WTC11 (cell line): Measurements from ENCODE around the gene PNPLA6. TPM values are rescaled to one million over a fixed set of nuclear protein-coding genes. Genes with fewer than 3 reads are reported as not detected.

Experiments used
- ATAC-seq: fragments of 200-7000 bp; cut with Tn5 transposase; 2 replicates; pipeline ENCODE4 v1.10.0; 2021; ENCODE audit warnings: mild to moderate bottlenecking, moderate library complexity
- CTCF ChIA-PET: fragments of 300-600 bp; sonication (Branson Sonifier 250); formaldehyde crosslinking; loops from one replicate; lab custom pipeline; 2021; ENCODE audit warnings: antibody characterized with exemption; lab: Charles Lee
- POLR2A ChIA-PET: fragments of 350-600 bp; sonication (Branson Sonifier 250); formaldehyde crosslinking; loops from one replicate; lab custom pipeline; 2021; ENCODE audit warnings: antibody characterized with exemption; lab: Charles Lee
- DNase-seq: peaks from one replicate; pipeline ENCODE4 v3.0.0; 2021; ENCODE audit warnings: low spot score
- H3K27ac Mint-ChIP-seq: 2 replicates; pipeline ENCODE4 v1.8.0; 2021; ENCODE audit warnings: mixed read lengths
- H3K27me3 Mint-ChIP-seq: 2 replicates; pipeline ENCODE4 v1.8.0; 2021; ENCODE audit warnings: low read depth, mild to moderate bottlenecking, moderate library complexity, mixed read lengths
- H3K36me3 Mint-ChIP-seq: 2 replicates; pipeline ENCODE4 v1.8.0; 2021; ENCODE audit warnings: mixed read lengths
- H3K4me1 Mint-ChIP-seq: 2 replicates; pipeline ENCODE4 v1.8.0; 2022; ENCODE audit warnings: mixed read lengths
- H3K4me3 Mint-ChIP-seq: 2 replicates; pipeline ENCODE4 v1.8.0; 2021; ENCODE audit warnings: mild to moderate bottlenecking, moderate library complexity, mixed read lengths
- H3K9me3 Mint-ChIP-seq: 2 replicates; pipeline ENCODE4 v1.8.0; 2021; ENCODE audit warnings: mixed read lengths
- EMX1 ChIP-seq: fragments of 250-450 bp; sonication (Bioruptor Pico); IDR thresholded peaks from 2 replicates; pipeline ENCODE4 v1.8.0; 2021; ENCODE audit warnings: mild to moderate bottlenecking
- ESRRA ChIP-seq: sonication (generic); formaldehyde crosslinking; IDR thresholded peaks from 2 replicates; pipeline ENCODE4 v1.8.1; 2022; ENCODE audit warnings: mild to moderate bottlenecking, missing genetic modification reagents, borderline replicate concordance
- HMGA2 ChIP-seq: fragments of 250-450 bp; sonication (Bioruptor Pico); IDR thresholded peaks from 2 replicates; pipeline ENCODE4 v1.4.0; 2021; ENCODE audit warnings: mild to moderate bottlenecking, moderate library complexity
- NFE2L1 ChIP-seq: sonication (generic); formaldehyde crosslinking; IDR thresholded peaks from 2 replicates; pipeline ENCODE4 v1.8.1; 2023; ENCODE audit warnings: missing genetic modification reagents
- NFYB ChIP-seq: sonication (generic); formaldehyde crosslinking; conservative IDR thresholded peaks from 2 replicates; pipeline ENCODE4 v1.8.0; 2022; ENCODE audit warnings: low read depth, missing genetic modification reagents
- NR3C1 ChIP-seq: sonication (generic); formaldehyde crosslinking; conservative IDR thresholded peaks from 2 replicates; pipeline ENCODE4 v1.8.1; 2023; ENCODE audit warnings: low read depth, mild to moderate bottlenecking, missing genetic modification reagents
- OVOL2 ChIP-seq: fragments of 250-450 bp; sonication (Bioruptor Pico); IDR thresholded peaks from 2 replicates; pipeline ENCODE4 v1.9.0; 2021; ENCODE audit warnings: mild to moderate bottlenecking, borderline replicate concordance
- SOX15 ChIP-seq: fragments of 250-450 bp; sonication (Bioruptor Pico); IDR thresholded peaks from 2 replicates; pipeline ENCODE4 v1.9.0; 2021; ENCODE audit warnings: mild to moderate bottlenecking
- ZNF138 ChIP-seq: sonication (generic); formaldehyde crosslinking; conservative IDR thresholded peaks from 2 replicates; pipeline ENCODE4 v1.8.1; 2022; ENCODE audit warnings: mild to moderate bottlenecking, moderate library complexity, missing genetic modification reagents
- total RNA-seq: library from RNA; stranded (reverse); gene quantifications from 3 replicates; pipeline ENCODE4 v1.2.3, GENCODE V29; 2021
- TF ChIP-seq, protein P1 (sequence below): sonication (generic); formaldehyde crosslinking; IDR thresholded peaks from 2 replicates; pipeline ENCODE4 v1.8.1; 2022; ENCODE audit warnings: low read depth, missing genetic modification reagents, borderline replicate concordance
- TF ChIP-seq, protein P2 (sequence below): fragments of 250-450 bp; sonication (Bioruptor Pico); IDR thresholded peaks from 2 replicates; pipeline ENCODE4 v2.1.2; 2022; ENCODE audit warnings: mild to moderate bottlenecking, moderate library complexity
- TF ChIP-seq, protein P3 (sequence below): sonication (generic); formaldehyde crosslinking; IDR thresholded peaks from 2 replicates; pipeline ENCODE4 v1.8.0; 2022; ENCODE audit warnings: mild to moderate bottlenecking, missing genetic modification reagents
- TF ChIP-seq, protein P4 (sequence below): fragments of 250-450 bp; sonication (Bioruptor Pico); IDR thresholded peaks from 2 replicates; pipeline ENCODE4 v1.9.0; 2021; ENCODE audit warnings: moderate library complexity, mild to moderate bottlenecking, inconsistent platforms, borderline replicate concordance
- TF ChIP-seq, protein P5 (sequence below): sonication (generic); formaldehyde crosslinking; IDR thresholded peaks from 2 replicates; pipeline ENCODE4 v1.8.1; 2022; ENCODE audit warnings: missing genetic modification reagents, borderline replicate concordance
- TF ChIP-seq, protein P6 (sequence below): fragments of 200-600 bp; IDR thresholded peaks from 2 replicates; pipeline ENCODE4 v1.8.0; 2022; ENCODE audit warnings: antibody characterized with exemption
- TF ChIP-seq, protein P7 (sequence below): sonication (generic); formaldehyde crosslinking; IDR thresholded peaks from 2 replicates; pipeline ENCODE4 v1.8.0; 2022; ENCODE audit warnings: mild to moderate bottlenecking, missing genetic modification reagents
- TF ChIP-seq, protein P8 (sequence below): fragments of 250-450 bp; sonication (Bioruptor Pico); IDR thresholded peaks from 2 replicates; pipeline ENCODE4 v1.9.0; 2021; ENCODE audit warnings: mild to moderate bottlenecking
- TF ChIP-seq, protein P9 (sequence below): sonication (generic); formaldehyde crosslinking; IDR thresholded peaks from 2 replicates; pipeline ENCODE4 v1.8.1; 2023; ENCODE audit warnings: mild to moderate bottlenecking, missing genetic modification reagents, moderate library complexity

PNPLA6 gene
- total RNA-seq, 1 experiment from 2014 or later = 149 TPM

DNA sequence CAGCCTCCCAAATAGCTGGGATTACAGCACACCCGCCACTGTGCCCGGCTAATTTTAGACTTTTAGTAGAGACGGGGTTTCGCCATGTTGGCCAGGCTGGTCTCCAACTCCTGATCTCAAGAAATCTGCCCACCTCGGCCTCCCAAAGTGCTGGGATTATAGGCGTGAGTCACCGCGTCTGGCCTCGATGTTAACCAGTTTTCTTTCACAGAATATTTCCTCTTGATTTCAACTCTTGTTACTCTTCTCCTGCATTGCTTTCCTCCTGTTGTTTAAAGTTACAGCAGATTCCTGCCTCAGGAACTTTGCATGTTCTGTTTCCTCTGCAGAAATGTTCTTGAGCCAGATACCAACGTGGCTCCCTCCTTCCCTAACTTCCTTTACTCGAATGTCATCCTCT, 43.0 kb upstream of the PNPLA6 start (continued):
- TF ChIP-seq, protein P1, sequence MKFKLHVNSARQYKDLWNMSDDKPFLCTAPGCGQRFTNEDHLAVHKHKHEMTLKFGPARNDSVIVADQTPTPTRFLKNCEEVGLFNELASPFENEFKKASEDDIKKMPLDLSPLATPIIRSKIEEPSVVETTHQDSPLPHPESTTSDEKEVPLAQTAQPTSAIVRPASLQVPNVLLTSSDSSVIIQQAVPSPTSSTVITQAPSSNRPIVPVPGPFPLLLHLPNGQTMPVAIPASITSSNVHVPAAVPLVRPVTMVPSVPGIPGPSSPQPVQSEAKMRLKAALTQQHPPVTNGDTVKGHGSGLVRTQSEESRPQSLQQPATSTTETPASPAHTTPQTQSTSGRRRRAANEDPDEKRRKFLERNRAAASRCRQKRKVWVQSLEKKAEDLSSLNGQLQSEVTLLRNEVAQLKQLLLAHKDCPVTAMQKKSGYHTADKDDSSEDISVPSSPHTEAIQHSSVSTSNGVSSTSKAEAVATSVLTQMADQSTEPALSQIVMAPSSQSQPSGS (CRISPR knock-in tag) = no peak

DNA sequence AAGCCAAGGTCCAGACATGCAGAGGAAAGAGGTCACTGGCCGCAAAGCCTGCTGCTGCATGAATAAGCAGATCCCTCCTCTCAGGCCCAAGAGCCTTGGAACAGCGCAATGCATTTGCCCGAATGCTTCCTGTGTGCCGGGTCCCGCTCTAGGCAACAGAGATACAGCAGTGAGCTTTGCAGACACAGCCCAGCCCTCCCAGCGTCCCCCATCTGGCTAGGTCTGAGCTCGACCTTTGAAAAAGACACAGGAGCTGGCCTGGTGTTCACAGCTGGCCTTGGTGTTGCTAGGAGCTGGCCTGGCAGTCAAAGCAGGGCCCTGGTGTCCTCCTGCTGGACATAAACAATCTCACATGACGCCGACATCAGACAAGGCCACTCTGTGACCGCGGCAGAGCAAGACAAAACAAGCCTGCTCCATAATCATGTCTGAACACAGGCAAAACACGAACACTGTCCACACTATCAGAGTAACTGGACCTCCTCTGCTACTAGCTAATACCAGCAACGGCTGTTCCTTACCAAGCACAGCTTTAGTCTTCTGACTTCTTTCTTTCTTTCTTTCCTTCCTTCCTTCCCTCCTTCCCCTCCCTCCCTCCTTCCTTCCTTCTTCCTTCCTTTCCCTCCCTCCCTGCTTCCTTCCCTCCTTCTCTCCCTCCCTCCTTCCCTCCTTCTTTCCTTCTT, 41.0 kb upstream of the PNPLA6 start:
- Mint-ChIP-seq H3K4me1 (peaks cover 6% of the 10 kb centered on the region), H3K4me3 (no peak overlapping the region)
- CTCF ChIA-PET = interaction anchor here (0.7 to 2.2 kb wide), 6 partner anchors 12 to 189 kb away, joined by 3 to 13 read pairs (median 4); no protein-coding TSS in a partner anchor
- POLR2A ChIA-PET = interaction anchor here (1.0 to 1.1 kb wide), 2 partner anchors 28 kb away, joined by 3 to 4 read pairs; partner anchors contain the start of gene MCOLN1
- TF ChIP-seq, protein P2, sequence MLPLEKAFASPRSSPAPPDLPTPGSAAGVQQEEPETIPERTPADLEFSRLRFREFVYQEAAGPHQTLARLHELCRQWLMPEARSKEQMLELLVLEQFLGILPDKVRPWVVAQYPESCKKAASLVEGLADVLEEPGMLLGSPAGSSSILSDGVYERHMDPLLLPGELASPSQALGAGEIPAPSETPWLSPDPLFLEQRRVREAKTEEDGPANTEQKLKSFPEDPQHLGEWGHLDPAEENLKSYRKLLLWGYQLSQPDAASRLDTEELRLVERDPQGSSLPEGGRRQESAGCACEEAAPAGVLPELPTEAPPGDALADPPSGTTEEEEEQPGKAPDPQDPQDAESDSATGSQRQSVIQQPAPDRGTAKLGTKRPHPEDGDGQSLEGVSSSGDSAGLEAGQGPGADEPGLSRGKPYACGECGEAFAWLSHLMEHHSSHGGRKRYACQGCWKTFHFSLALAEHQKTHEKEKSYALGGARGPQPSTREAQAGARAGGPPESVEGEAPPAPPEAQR = no peak
- TF ChIP-seq, protein P3, sequence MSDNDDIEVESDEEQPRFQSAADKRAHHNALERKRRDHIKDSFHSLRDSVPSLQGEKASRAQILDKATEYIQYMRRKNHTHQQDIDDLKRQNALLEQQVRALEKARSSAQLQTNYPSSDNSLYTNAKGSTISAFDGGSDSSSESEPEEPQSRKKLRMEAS (CRISPR knock-in tag) = no peak
- TF ChIP-seq, protein P4, sequence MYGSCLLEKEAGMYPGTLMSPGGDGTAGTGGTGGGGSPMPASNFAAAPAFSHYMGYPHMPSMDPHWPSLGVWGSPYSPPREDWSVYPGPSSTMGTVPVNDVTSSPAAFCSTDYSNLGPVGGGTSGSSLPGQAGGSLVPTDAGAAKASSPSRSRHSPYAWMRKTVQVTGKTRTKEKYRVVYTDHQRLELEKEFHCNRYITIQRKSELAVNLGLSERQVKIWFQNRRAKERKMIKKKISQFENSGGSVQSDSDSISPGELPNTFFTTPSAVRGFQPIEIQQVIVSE = no peak
- TF ChIP-seq, protein P5, sequence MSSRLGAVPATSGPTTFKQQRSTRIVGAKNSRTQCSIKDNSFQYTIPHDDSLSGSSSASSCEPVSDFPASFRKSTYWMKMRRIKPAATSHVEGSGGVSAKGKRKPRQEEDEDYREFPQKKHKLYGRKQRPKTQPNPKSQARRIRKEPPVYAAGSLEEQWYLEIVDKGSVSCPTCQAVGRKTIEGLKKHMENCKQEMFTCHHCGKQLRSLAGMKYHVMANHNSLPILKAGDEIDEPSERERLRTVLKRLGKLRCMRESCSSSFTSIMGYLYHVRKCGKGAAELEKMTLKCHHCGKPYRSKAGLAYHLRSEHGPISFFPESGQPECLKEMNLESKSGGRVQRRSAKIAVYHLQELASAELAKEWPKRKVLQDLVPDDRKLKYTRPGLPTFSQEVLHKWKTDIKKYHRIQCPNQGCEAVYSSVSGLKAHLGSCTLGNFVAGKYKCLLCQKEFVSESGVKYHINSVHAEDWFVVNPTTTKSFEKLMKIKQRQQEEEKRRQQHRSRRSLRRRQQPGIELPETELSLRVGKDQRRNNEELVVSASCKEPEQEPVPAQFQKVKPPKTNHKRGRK = 0 out of 2 replicates have a peak, but pooled peaks have one; percentile 71
- TF ChIP-seq SOX15 (CRISPR knock-in tag) = no peak
- no peak for TF ChIP-seq NR3C1
- TF ChIP-seq, all 79 proteins: peak for 1
- no peaks in the 10 kb centered on the region for H3K9me3 Mint-ChIP-seq
- no peak for DNase-seq
- H3K27ac Mint-ChIP-seq = no peak overlapping the region
- peaks cover 47% of the 10 kb centered on the region for H3K27me3 Mint-ChIP-seq
- ATAC-seq = no peak
- H3K36me3 Mint-ChIP-seq = no peaks in the 10 kb centered on the region

DNA sequence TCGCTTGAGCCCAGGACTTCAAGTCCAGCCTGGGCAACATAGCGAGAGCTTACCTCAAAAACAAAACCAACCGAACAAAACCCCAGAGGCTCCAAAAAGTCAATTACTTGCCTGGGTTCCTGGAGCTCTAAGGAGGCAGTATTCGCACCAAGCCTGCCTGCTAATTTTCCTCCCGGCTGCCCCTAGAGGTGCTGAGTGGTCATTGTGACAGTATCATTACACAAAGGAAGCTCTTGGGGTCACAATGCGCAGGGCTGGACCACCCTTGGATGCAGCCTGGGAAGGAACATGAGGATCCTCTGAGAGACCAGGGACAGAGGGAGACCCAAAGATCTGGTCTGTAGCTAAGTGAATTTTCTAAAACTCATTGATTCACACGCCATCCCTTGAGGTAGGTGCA, 38.2 kb upstream of the PNPLA6 start:
- no peaks in the 10 kb centered on the region for H3K36me3 Mint-ChIP-seq
- ChIA-PET POLR2A (no interaction called here), CTCF (interaction anchor here (0.5 to 2.4 kb wide), 35 partner anchors 9 to 428 kb away, joined by 3 to 33 read pairs (median 4); partner anchors contain the start of genes CAMSAP3, MCOLN1, TRAPPC5 and ZNF358)
- H3K27me3 Mint-ChIP-seq = peaks cover 69% of the 10 kb centered on the region
- no peaks in the 10 kb centered on the region for H3K4me1 Mint-ChIP-seq
- no peak overlapping the region for H3K4me3 Mint-ChIP-seq
- ATAC-seq = peak; percentile 78
- TF ChIP-seq ZNF138 (CRISPR knock-in tag) = no peak
- TF ChIP-seq, protein P6, sequence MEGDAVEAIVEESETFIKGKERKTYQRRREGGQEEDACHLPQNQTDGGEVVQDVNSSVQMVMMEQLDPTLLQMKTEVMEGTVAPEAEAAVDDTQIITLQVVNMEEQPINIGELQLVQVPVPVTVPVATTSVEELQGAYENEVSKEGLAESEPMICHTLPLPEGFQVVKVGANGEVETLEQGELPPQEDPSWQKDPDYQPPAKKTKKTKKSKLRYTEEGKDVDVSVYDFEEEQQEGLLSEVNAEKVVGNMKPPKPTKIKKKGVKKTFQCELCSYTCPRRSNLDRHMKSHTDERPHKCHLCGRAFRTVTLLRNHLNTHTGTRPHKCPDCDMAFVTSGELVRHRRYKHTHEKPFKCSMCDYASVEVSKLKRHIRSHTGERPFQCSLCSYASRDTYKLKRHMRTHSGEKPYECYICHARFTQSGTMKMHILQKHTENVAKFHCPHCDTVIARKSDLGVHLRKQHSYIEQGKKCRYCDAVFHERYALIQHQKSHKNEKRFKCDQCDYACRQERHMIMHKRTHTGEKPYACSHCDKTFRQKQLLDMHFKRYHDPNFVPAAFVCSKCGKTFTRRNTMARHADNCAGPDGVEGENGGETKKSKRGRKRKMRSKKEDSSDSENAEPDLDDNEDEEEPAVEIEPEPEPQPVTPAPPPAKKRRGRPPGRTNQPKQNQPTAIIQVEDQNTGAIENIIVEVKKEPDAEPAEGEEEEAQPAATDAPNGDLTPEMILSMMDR = 0 out of 2 replicates have a peak, but pooled peaks have one; percentile 15
- no peaks in the 10 kb centered on the region for H3K9me3 Mint-ChIP-seq
- DNase-seq = peak; percentile 53
- H3K27ac Mint-ChIP-seq = no peak overlapping the region

DNA sequence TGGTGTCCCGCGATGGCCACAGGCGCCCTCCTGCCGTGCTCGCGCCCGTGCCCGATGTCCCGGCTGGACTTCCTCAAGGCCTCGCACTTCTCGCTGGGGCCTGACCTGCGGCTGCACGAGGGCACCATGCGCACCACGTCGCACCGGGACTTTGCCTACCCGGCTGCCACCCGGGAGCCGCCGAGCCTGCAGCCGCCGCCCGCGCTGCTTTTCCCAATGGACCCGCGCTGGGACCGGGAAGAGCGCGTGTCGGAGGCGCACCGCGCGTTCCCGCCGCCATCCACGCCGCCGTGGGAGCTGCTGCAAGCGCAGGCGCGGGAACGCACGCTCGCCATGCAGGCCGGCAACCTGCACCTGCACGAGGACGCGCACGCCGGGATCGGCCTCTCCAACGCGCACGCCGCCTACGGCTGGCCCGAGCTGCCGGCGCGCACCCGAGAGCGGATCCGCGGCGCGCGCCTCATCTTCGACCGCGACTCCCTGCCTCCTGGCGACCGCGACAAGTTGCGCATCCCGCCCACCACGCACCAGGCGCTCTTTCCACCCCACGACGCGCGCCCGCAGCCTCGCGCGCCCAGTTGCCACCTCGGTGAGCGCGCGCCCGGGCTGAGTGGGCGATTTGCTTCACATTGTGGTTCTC, 34.6 kb upstream of the PNPLA6 start:
- Mint-ChIP-seq H3K9me3 (no peaks in the 10 kb centered on the region), H3K27ac (no peak overlapping the region), H3K27me3 (peaks cover 83% of the 10 kb centered on the region), H3K4me3 (peak overlapping the region; percentile 62), H3K4me1 (peaks cover 7% of the 10 kb centered on the region), H3K36me3 (no peaks in the 10 kb centered on the region)
- ChIA-PET POLR2A (interaction anchor here (1.6 kb wide), 1 partner anchor 21 kb away, joined by 3 read pairs; the partner anchor contains the start of gene MCOLN1), CTCF (interaction anchor here (0.6 to 1.6 kb wide), 7 partner anchors 11 to 147 kb away, joined by 3 to 7 read pairs (median 3); partner anchors contain the start of gene MCOLN1)
- ATAC-seq = peak; percentile 64
- peak; percentile 91 for DNase-seq
- peak; percentile 68 for TF ChIP-seq NFYB (CRISPR knock-in tag)
- TF ChIP-seq ESRRA (CRISPR knock-in tag) = peak; percentile 99
- TF ChIP-seq, protein P7, sequence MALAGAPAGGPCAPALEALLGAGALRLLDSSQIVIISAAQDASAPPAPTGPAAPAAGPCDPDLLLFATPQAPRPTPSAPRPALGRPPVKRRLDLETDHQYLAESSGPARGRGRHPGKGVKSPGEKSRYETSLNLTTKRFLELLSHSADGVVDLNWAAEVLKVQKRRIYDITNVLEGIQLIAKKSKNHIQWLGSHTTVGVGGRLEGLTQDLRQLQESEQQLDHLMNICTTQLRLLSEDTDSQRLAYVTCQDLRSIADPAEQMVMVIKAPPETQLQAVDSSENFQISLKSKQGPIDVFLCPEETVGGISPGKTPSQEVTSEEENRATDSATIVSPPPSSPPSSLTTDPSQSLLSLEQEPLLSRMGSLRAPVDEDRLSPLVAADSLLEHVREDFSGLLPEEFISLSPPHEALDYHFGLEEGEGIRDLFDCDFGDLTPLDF (CRISPR knock-in tag) = peak; percentile 99
- TF ChIP-seq OVOL2 (CRISPR knock-in tag) = no peak
- TF ChIP-seq, protein P8, sequence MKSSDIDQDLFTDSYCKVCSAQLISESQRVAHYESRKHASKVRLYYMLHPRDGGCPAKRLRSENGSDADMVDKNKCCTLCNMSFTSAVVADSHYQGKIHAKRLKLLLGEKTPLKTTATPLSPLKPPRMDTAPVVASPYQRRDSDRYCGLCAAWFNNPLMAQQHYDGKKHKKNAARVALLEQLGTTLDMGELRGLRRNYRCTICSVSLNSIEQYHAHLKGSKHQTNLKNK (CRISPR knock-in tag) = no peak
- TF ChIP-seq EMX1 (CRISPR knock-in tag) = no peak
- TF ChIP-seq, protein P9, sequence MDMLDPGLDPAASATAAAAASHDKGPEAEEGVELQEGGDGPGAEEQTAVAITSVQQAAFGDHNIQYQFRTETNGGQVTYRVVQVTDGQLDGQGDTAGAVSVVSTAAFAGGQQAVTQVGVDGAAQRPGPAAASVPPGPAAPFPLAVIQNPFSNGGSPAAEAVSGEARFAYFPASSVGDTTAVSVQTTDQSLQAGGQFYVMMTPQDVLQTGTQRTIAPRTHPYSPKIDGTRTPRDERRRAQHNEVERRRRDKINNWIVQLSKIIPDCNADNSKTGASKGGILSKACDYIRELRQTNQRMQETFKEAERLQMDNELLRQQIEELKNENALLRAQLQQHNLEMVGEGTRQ (CRISPR knock-in tag) = peak; percentile 43; the same call in 1 of the 2 replicates
- TF ChIP-seq HMGA2 (CRISPR knock-in tag) = no peak
- peak; percentile 98 for TF ChIP-seq NFE2L1 (CRISPR knock-in tag)
